HUES48 (cell line): ENCODE measurements around the gene SATB2.
A peak's percentile ranks its signal among the peaks of the same experiment; 100 is the strongest.

Experiments
- H3K27ac ChIP-seq: one replicate; pipeline ENCODE4 v1.7.0; 2013; ENCODE audit warnings: low read depth, low read length, inconsistent platforms
- H3K27me3 ChIP-seq: 2 replicates; pipeline ENCODE4 v1.6.1; 2013; ENCODE audit warnings: mild to moderate bottlenecking, low read length; ENCODE audit not compliant: control insufficient read depth, insufficient read depth
- H3K36me3 ChIP-seq: 2 replicates; pipeline ENCODE4 v1.6.1; 2013; ENCODE audit warnings: low read length; ENCODE audit not compliant: control insufficient read depth, insufficient read depth
- H3K4me1 ChIP-seq: 2 replicates; pipeline ENCODE4 v1.6.1; 2013; ENCODE audit warnings: mild to moderate bottlenecking, low read length; ENCODE audit not compliant: control insufficient read depth, insufficient read depth
- H3K4me3 ChIP-seq: 2 replicates; pipeline ENCODE4 v1.5.1; 2013; ENCODE audit warnings: mild to moderate bottlenecking, low read depth, low read length
- H3K9ac ChIP-seq: 2 replicates; pipeline ENCODE4 v1.6.1; 2013; ENCODE audit warnings: mild to moderate bottlenecking, low read depth, low read length, moderate library complexity
- H3K9me3 ChIP-seq: 2 replicates; pipeline ENCODE4 v1.6.1; 2013; ENCODE audit warnings: low read length; ENCODE audit not compliant: control insufficient read depth, insufficient read depth

Gene SATB2

GRCh38 chr2:199457147-199458008 is at the start of gene SATB2:
Gene SATB2, minus strand, starts transcription at chr2:199457939. Its CDS starts 1,902 bp downstream, at chr2:199456037.
- Histone ChIP-seq H3K9me3 (no peaks in the 10 kb centered on the region), H3K27me3 (peaks cover 69% of the 10 kb centered on the region), H3K4me3 (peak within 1 kb of the TSS; percentile 84), H3K36me3 (no peaks in the 10 kb centered on the region), H3K9ac (no peak within 1 kb of the TSS; the same call in 1 of the 2 replicates), H3K27ac (no peak within 1 kb of the TSS), H3K4me1 (peaks cover 21% of the 10 kb centered on the region)

GRCh38 chr2:199505755-199506403 is 48.1 kb upstream of the SATB2 start:
- Histone ChIP-seq H3K4me3 (no peak overlapping the region), H3K27me3 (no peaks in the 10 kb centered on the region), H3K27ac (no peak overlapping the region), H3K9ac (no peak overlapping the region), H3K4me1 (no peaks in the 10 kb centered on the region), H3K9me3 (no peaks in the 10 kb centered on the region), H3K36me3 (no peaks in the 10 kb centered on the region)

GRCh38 chr2:199503148-199503547 is 45.4 kb upstream of the SATB2 start:
- H3K36me3 ChIP-seq = no peaks in the 10 kb centered on the region
- H3K4me1 ChIP-seq = no peaks in the 10 kb centered on the region
- no peak overlapping the region for H3K9ac ChIP-seq

GRCh38 chr2:199499005-199499404 is 41.3 kb upstream of the SATB2 start:
- Histone ChIP-seq H3K4me1 (no peaks in the 10 kb centered on the region), H3K4me3 (no peak overlapping the region), H3K9ac (no peak overlapping the region), H3K27me3 (no peaks in the 10 kb centered on the region), H3K36me3 (no peaks in the 10 kb centered on the region), H3K27ac (no peak overlapping the region), H3K9me3 (no peaks in the 10 kb centered on the region)

More at GRCh38 chr2:199503148-199503547, 45.4 kb upstream of the SATB2 start:
- Histone ChIP-seq H3K4me3 (no peak overlapping the region), H3K9me3 (no peaks in the 10 kb centered on the region), H3K27me3 (no peaks in the 10 kb centered on the region), H3K27ac (no peak overlapping the region)

GRCh38 chr2:199495147-199495546 is 37.4 kb upstream of the SATB2 start:
- Histone ChIP-seq H3K9me3 (no peaks in the 10 kb centered on the region), H3K36me3 (no peaks in the 10 kb centered on the region), H3K4me3 (no peak overlapping the region), H3K4me1 (no peaks in the 10 kb centered on the region), H3K27me3 (no peaks in the 10 kb centered on the region), H3K9ac (no peak overlapping the region), H3K27ac (no peak overlapping the region)

- Histone ChIP-seq H3K4me3 (no peak overlapping the region), H3K27me3 (no peaks in the 10 kb centered on the region), H3K9me3 (no peaks in the 10 kb centered on the region), H3K4me1 (peaks cover 2% of the 10 kb centered on the region; the same call in 1 of the 2 replicates), H3K27ac (no peak overlapping the region), H3K36me3 (no peaks in the 10 kb centered on the region), H3K9ac (no peak overlapping the region)
Measured at GRCh38 chr2:199490049-199490448, 32.3 kb upstream of the SATB2 start.

- Histone ChIP-seq H3K9ac (no peak overlapping the region), H3K4me3 (no peak overlapping the region), H3K36me3 (no peaks in the 10 kb centered on the region), H3K27me3 (no peaks in the 10 kb centered on the region), H3K27ac (no peak overlapping the region), H3K9me3 (no peaks in the 10 kb centered on the region), H3K4me1 (peaks cover 2% of the 10 kb centered on the region; the same call in 1 of the 2 replicates)
Measured at GRCh38 chr2:199488772-199489400, 31.1 kb upstream of the SATB2 start.

GRCh38 chr2:199485732-199486335 is 28.1 kb upstream of the SATB2 start:
- H3K36me3 ChIP-seq = no peaks in the 10 kb centered on the region
- H3K27me3 ChIP-seq = no peaks in the 10 kb centered on the region
- H3K9me3 ChIP-seq = no peaks in the 10 kb centered on the region
- H3K27ac ChIP-seq = no peak overlapping the region
- H3K4me1 ChIP-seq = peaks cover 2% of the 10 kb centered on the region; the same call in 1 of the 2 replicates
- no peak overlapping the region for H3K4me3 ChIP-seq
- no peak overlapping the region for H3K9ac ChIP-seq

GRCh38 chr2:199484927-199485326 is 27.2 kb upstream of the SATB2 start:
- no peaks in the 10 kb centered on the region for H3K9me3 ChIP-seq
- no peak overlapping the region for H3K27ac ChIP-seq
- no peak overlapping the region for H3K9ac ChIP-seq
- H3K4me1 ChIP-seq = peaks cover 2% of the 10 kb centered on the region; the same call in 1 of the 2 replicates
- H3K36me3 ChIP-seq = no peaks in the 10 kb centered on the region
- no peak overlapping the region for H3K4me3 ChIP-seq
- H3K27me3 ChIP-seq = no peaks in the 10 kb centered on the region

GRCh38 chr2:199480966-199481365 is 23.2 kb upstream of the SATB2 start:
- Histone ChIP-seq H3K4me1 (peaks cover 2% of the 10 kb centered on the region; the same call in 1 of the 2 replicates), H3K4me3 (no peak overlapping the region), H3K9ac (no peak overlapping the region), H3K27ac (no peak overlapping the region), H3K27me3 (no peaks in the 10 kb centered on the region), H3K9me3 (no peaks in the 10 kb centered on the region), H3K36me3 (no peaks in the 10 kb centered on the region)
